Gastrocnemius medialis (tissue), 4 donors: ENCODE data around the gene MAML2. TPM values are rescaled to one million over a fixed set of nuclear protein-coding genes. Genes with fewer than 3 reads are reported as not detected.
"Not testable (repeated sequence)": the region's sequence is repeated elsewhere in the genome, so short reads cannot be mapped to it uniquely, and the experiment has no call there.

Experiments
- ATAC-seq, 2 donors: fragments of 150-250 bp; one replicate each; pipeline ENCODE4 v1.9.1; 2016
- DNase-seq, 2 donors: peaks; one replicate each; pipeline ENCODE4 v3.0.0-alpha.2; 2019
- H3K27ac ChIP-seq, 4 donors: fragments of 200-600 bp; sonication (generic); 1 replicate in 1 of 4; 2 replicates in 3 of 4; pipeline ENCODE4 v1.5.1; 2016 to 2018; ENCODE audit warnings: mild to moderate bottlenecking in 2 of 4, moderate library complexity in 1 of 4
- H3K27me3 ChIP-seq, 3 donors: fragments of 200-600 bp; sonication (generic) in 2 of 3; 1 replicate in 1 of 3; 2 replicates in 2 of 3; pipeline versions ENCODE4 v1.5.1 to v1.6.0; 2016 to 2019; ENCODE audit warnings: mild to moderate bottlenecking in 1 of 3, moderate library complexity in 1 of 3
- H3K36me3 ChIP-seq, 2 donors: fragments of 200-600 bp; sonication (generic) in 1 of 2; one replicate each; pipeline ENCODE4 v1.5.1; 2017 to 2018
- H3K4me1 ChIP-seq, 2 donors: fragments of 200-600 bp; sonication (generic) in 1 of 2; one replicate each; pipeline ENCODE4 v1.5.1; 2016 to 2017; ENCODE audit warnings: mild to moderate bottlenecking in 2 of 2
- H3K4me3 ChIP-seq, 4 donors: fragments of 200-600 bp; sonication (generic) in 3 of 4; 1 replicate in 1 of 4; 2 replicates in 3 of 4; pipeline ENCODE4 v1.5.1; 2016 to 2019; ENCODE audit warnings: mild to moderate bottlenecking in 2 of 4
- H3K9me3 ChIP-seq, 3 donors: fragments of 200-600 bp; sonication (generic) in 2 of 3; 1 replicate in 1 of 3; 2 replicates in 2 of 3; pipeline ENCODE4 v1.5.1; 2016 to 2019
- CTCF ChIP-seq, 5 experiments: fragments of 450-650 bp in 3 of 5; fragments of 200-600 bp in 2 of 5; sonication (generic) in 2 of 5; IDR thresholded peaks in 4 of 5; conservative IDR thresholded peaks in 1 of 5; 1 replicate in 4 of 5; 2 replicates in 1 of 5; pipeline ENCODE4 v1.5.1; 2016 to 2019; ENCODE audit warnings: antibody characterized with exemption in 5 of 5, mild to moderate bottlenecking in 3 of 5, moderate library complexity in 3 of 5
- POLR2A ChIP-seq, 2 donors: fragments of 450-650 bp; IDR thresholded peaks; one replicate each; pipeline ENCODE4 v1.6.1; 2017; ENCODE audit warnings: antibody characterized with exemption in 2 of 2, mild to moderate bottlenecking in 2 of 2, moderate library complexity in 2 of 2
- in situ Hi-C, 4 donors: fragments of 200-750 bp; cut with MboI; loops; one replicate each; pipeline versions ENCODE4 v1.15.0 to v1.8.0; 2017; ENCODE audit warnings: low sequenced_read_pairs in 4 of 4
- intact Hi-C: fragments of 100-400 bp; cut with DNase I; formaldehyde crosslinking; loops from one replicate; pipeline ENCODE4 v1.15.1; 2023; ENCODE audit warnings: low total_unique reads
- total RNA-seq, 4 donors: library from RNA; depleted of rRNA; stranded (reverse); fragments of >200 nt; gene quantifications; one replicate each; pipeline versions ENCODE4 v1.1.0 to v1.2.3, GENCODE V29; 2016

Gene MAML2
- total RNA-seq, 4 donors from 2014 or later: 4.1 to 6.3 (median 4.8) TPM

- in situ Hi-C loops (no loop called here), intact Hi-C loops (no loop called here)
- Histone ChIP-seq H3K36me3 (no peaks in the 10 kb centered on the region), H3K4me1 (no peaks in the 10 kb centered on the region), H3K27me3 (no peaks in the 10 kb centered on the region), H3K9me3 (no peaks in the 10 kb centered on the region), H3K4me3 (no peak overlapping the region), H3K27ac (no peak overlapping the region)
- TF ChIP-seq POLR2A (IDR thresholded peaks at IDR 0.05): no peak
- ATAC-seq (no peak), DNase-seq (no peak)
These were observed 69.5 kb downstream of the MAML2 start for GRCh38 chr11:96273507-96273906.

- intact Hi-C loops: no loop called here
- no peaks in the 10 kb centered on the region for H3K36me3 ChIP-seq
- in situ Hi-C loops: no loop called here
- no peak overlapping the region for H3K27ac ChIP-seq
- no peak overlapping the region for H3K4me3 ChIP-seq
- H3K9me3 ChIP-seq: no peaks in the 10 kb centered on the region
- DNase-seq (no peak), ATAC-seq (no peak)
- H3K27me3 ChIP-seq: no peaks in the 10 kb centered on the region
- TF ChIP-seq CTCF (IDR thresholded peaks at IDR 0.05 in 4 of 5, conservative IDR thresholded peaks at IDR 0.05 in 1 of 5): no peak
- peaks cover 0 to 5% of the 10 kb centered on the region in 2 donors for H3K4me1 ChIP-seq
These were observed 70.3 kb downstream of the MAML2 start for GRCh38 chr11:96272529-96273222.

GRCh38 chr11:96271777-96272176 is 71.2 kb downstream of the MAML2 start:
- Histone ChIP-seq H3K27ac (no peak overlapping the region), H3K9me3 (no peaks in the 10 kb centered on the region), H3K4me1 (peaks cover 0 to 7% of the 10 kb centered on the region in 2 donors), H3K27me3 (no peaks in the 10 kb centered on the region), H3K36me3 (no peaks in the 10 kb centered on the region), H3K4me3 (no peak overlapping the region)
- intact Hi-C loops (no loop called here), in situ Hi-C loops (no loop called here)
- ATAC-seq (no peak), DNase-seq (no peak)
- no peak for TF ChIP-seq POLR2A (IDR thresholded peaks at IDR 0.05)
- no peak for TF ChIP-seq CTCF (IDR thresholded peaks at IDR 0.05 in 4 of 5, conservative IDR thresholded peaks at IDR 0.05 in 1 of 5)

GRCh38 chr11:96271352-96271751 is 71.6 kb downstream of the MAML2 start:
- ATAC-seq, in situ Hi-C loops, intact Hi-C loops: not testable (repeated sequence)

GRCh38 chr11:96268527-96268926 is 74.5 kb downstream of the MAML2 start:
- H3K4me3 ChIP-seq, ATAC-seq, H3K27me3 ChIP-seq, H3K36me3 ChIP-seq, H3K9me3 ChIP-seq, H3K27ac ChIP-seq, intact Hi-C loops, in situ Hi-C loops, H3K4me1 ChIP-seq, DNase-seq: not testable (repeated sequence)

More at GRCh38 chr11:96271352-96271751, 71.6 kb downstream of the MAML2 start:
- not testable (repeated sequence) for H3K36me3 ChIP-seq, H3K27me3 ChIP-seq, H3K4me3 ChIP-seq, H3K9me3 ChIP-seq, DNase-seq, H3K27ac ChIP-seq, H3K4me1 ChIP-seq

GRCh38 chr11:96267496-96268032 is 75.4 kb downstream of the MAML2 start:
- TF ChIP-seq CTCF (IDR thresholded peaks at IDR 0.05 in 4 of 5, conservative IDR thresholded peaks at IDR 0.05 in 1 of 5) (no peak), POLR2A (IDR thresholded peaks at IDR 0.05) (no peak)
- peak in 1 of 2 donors; percentile 39 for ATAC-seq
- no peaks in the 10 kb centered on the region for H3K9me3 ChIP-seq
- peak overlapping the region in 3 of 4 donors; percentile 29 to 38 (median 37) for H3K27ac ChIP-seq
- H3K36me3 ChIP-seq: no peaks in the 10 kb centered on the region
- intact Hi-C loops (no loop called here), in situ Hi-C loops (no loop called here)
- DNase-seq: no peak
- H3K4me3 ChIP-seq: peak overlapping the region in 1 of 4 donors; percentile 2
- H3K4me1 ChIP-seq: peaks cover 0 to 7% of the 10 kb centered on the region in 2 donors
- H3K27me3 ChIP-seq: no peaks in the 10 kb centered on the region
